Measurements from ENCODE around the gene SELENOV.

SELENOV gene

DNA sequence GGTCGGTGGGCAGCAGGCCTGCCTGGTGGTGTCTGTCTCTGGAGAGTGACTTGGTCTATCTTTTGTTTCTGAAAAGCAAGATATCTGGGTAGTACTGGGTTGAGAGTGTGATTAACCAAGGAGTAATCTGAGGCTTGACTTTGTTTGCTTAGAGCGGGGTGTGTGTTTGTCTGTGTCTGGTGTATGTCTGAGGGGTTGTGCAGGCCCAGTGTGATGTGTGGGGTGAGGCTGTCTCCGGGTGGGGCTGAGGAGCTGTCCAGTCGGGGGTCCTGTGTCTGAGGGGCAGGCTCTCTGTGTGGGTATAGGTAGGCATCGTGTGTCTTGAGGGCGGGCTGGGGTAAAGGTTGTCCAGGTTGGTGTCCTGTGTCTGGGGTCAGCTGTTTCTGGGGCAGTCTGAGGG is 45.4 kb upstream of the SELENOV start:
- Histone ChIP-seq H3K27ac (ENCODE audit: low read length, poor library complexity, severe bottlenecking) (no peak overlapping the region), H2BK15ac (ENCODE audit: low read depth, poor library complexity, severe bottlenecking) (no peak overlapping the region)
- WGBS: 98% methylated on average over 6 of the region's 6 CpGs

DNA sequence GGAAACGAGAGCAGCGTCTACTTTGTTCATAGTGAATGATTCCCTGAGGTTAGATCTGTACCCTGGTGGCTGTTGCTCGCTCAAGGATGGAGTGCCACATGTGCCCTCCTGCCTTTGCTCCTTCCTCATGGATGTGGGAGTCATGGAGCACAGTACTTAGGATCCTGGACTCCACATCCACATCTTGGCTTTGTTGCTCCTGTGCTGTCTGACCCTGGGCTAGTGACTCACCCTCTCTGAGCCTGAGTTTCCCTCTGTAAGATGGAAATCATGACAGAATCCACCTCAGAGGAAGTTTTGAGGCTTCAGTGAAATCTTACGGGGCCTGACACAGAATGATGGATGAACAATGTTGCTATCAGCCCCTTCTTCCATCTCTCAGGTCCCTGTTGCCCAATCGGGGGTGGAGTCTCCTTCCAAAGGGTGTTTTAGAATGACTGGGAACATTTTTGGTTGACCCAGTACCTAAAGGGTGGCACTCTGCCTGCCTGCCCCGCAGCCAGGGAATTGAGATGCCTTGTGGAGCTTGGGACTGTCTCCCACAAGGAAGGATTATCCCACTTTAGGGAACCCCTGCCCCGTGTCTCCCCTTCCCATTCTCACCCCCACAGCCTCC is 44.1 kb upstream of the SELENOV start:
- Histone ChIP-seq H2BK120ac (ENCODE audit: low read depth, low read length) (no peak overlapping the region), H3K23ac (ENCODE audit: low read length in 2 of 2) (no peak overlapping the region), H4K91ac (ENCODE audit: low read length) (no peak overlapping the region), H3K27me3 (ENCODE audit: control insufficient read depth in 1 of 2, insufficient read depth in 1 of 2, low read length in 2 of 2) (no peaks in the 10 kb centered on the region), H2BK5ac (ENCODE audit: low read depth, low read length, poor library complexity, severe bottlenecking) (no peak overlapping the region), H3K27ac (ENCODE audit: low read length, poor library complexity, severe bottlenecking) (no peak overlapping the region), H3K4me2 (ENCODE audit: low read length, poor library complexity, severe bottlenecking) (no peak overlapping the region), H2AFZ (ENCODE audit: low read depth, low read length) (no peak overlapping the region), H4K8ac (ENCODE audit: low read length) (no peak overlapping the region), H2BK12ac (ENCODE audit: low read length in 2 of 2) (no peak overlapping the region), H2AK5ac (ENCODE audit: low read length, severe bottlenecking) (no peak overlapping the region), H3K4me3 (ENCODE audit: insufficient read depth in 1 of 2, low read depth in 1 of 2, low read length in 2 of 2) (no peak overlapping the region), H3K14ac (ENCODE audit: low read length in 2 of 2) (no peak overlapping the region), H2BK15ac (ENCODE audit: low read depth, poor library complexity, severe bottlenecking) (no peak overlapping the region), H3K9ac (ENCODE audit: low read length) (peak overlapping the region; percentile 17), H3K79me1 (replicated peaks; ENCODE audit: low read length, poor library complexity, severe bottlenecking) (peaks cover 53% of the 10 kb centered on the region), H3K36me3 (ENCODE audit: control insufficient read depth in 1 of 2, insufficient read depth in 2 of 2, low read depth in 1 of 2, low read length in 2 of 2) (peaks cover 94 to 100% of the 10 kb centered on the region in 2 experiments), H3K4me1 (ENCODE audit: control insufficient read depth, insufficient read depth, low read depth, low read length) (no peaks in the 10 kb centered on the region), H3K9me3 (ENCODE audit: control insufficient read depth, low read length) (no peaks in the 10 kb centered on the region), H3K4ac (ENCODE audit: low read depth in 1 of 2, low read length in 2 of 2) (no peak overlapping the region), H3K18ac (ENCODE audit: low read depth in 1 of 2, low read length in 2 of 2) (no peak overlapping the region)
- 93% methylated on average over 7 of the region's 7 CpGs for WGBS
- no peak for DNase-seq

More for the DNA sequence above, 45.4 kb upstream of the SELENOV start:
- H3K36me3 ChIP-seq (ENCODE audit: control insufficient read depth in 1 of 2, insufficient read depth in 2 of 2, low read depth in 1 of 2, low read length in 2 of 2): peaks cover 99 to 100% of the 10 kb centered on the region in 2 experiments
- no peaks in the 10 kb centered on the region for H3K9me3 ChIP-seq (ENCODE audit: control insufficient read depth, low read length)
- H3K27me3 ChIP-seq (ENCODE audit: control insufficient read depth in 1 of 2, insufficient read depth in 1 of 2, low read length in 2 of 2): no peaks in the 10 kb centered on the region
- H3K14ac ChIP-seq (ENCODE audit: low read length in 2 of 2): no peak overlapping the region
- H2BK120ac ChIP-seq (ENCODE audit: low read depth, low read length): no peak overlapping the region
- no peak overlapping the region for H3K23ac ChIP-seq (ENCODE audit: low read length in 2 of 2)
- no peak overlapping the region for H2BK5ac ChIP-seq (ENCODE audit: low read depth, low read length, poor library complexity, severe bottlenecking)
- H3K79me1 ChIP-seq (replicated peaks; ENCODE audit: low read length, poor library complexity, severe bottlenecking): peaks cover 59% of the 10 kb centered on the region
- no peak overlapping the region for H3K18ac ChIP-seq (ENCODE audit: low read depth in 1 of 2, low read length in 2 of 2)
- no peak overlapping the region for H3K9ac ChIP-seq (ENCODE audit: low read length)
- H3K4me2 ChIP-seq (ENCODE audit: low read length, poor library complexity, severe bottlenecking): no peak overlapping the region
- no peak overlapping the region for H2AK5ac ChIP-seq (ENCODE audit: low read length, severe bottlenecking)
- H4K8ac ChIP-seq (ENCODE audit: low read length): no peak overlapping the region
- H3K4ac ChIP-seq (ENCODE audit: low read depth in 1 of 2, low read length in 2 of 2): no peak overlapping the region
- no peak overlapping the region for H2BK12ac ChIP-seq (ENCODE audit: low read length in 2 of 2)
- H4K91ac ChIP-seq (ENCODE audit: low read length): no peak overlapping the region
- no peak overlapping the region for H3K4me3 ChIP-seq (ENCODE audit: insufficient read depth in 1 of 2, low read depth in 1 of 2, low read length in 2 of 2)
- no peak overlapping the region for H2AFZ ChIP-seq (ENCODE audit: low read depth, low read length)
- no peaks in the 10 kb centered on the region for H3K4me1 ChIP-seq (ENCODE audit: control insufficient read depth, insufficient read depth, low read depth, low read length)
- no peak for DNase-seq

DNA sequence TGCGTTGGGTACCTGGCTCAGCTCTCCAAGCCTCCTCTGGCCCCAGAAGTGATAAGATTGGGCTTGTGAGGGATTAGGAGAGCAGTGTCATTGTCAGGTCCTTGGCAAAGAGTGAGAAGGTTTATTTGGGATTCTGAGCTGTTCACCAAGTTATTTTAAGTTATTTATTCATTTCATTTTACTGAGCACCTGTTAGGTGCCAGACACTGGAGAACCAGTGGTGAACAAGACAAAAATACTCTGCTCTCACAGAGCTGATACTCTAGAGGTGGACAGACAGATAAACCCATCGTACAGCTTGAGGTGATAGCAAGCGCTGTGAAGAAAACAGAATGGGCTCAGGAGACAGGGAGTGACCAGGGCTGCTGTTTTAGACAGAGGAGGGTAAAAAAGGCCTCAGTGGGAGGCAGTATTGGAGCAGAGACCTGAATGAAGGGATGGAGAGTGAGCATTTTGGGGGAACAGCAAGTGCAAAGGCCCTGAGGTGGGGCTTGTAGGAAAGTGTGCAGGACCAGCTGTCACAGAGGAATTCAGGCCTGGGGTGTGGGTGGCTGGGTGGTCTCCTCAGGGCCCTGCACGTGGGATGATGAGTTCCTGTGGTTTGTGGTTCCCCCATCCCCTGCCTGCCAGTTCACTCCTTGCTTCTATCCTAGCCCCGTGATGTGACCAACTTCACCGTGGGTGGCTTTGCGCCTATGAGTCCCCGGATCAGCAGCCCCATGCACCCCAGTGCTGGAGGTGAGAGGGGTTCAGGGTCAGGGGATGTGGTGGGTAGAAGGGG is 43.0 kb upstream of the SELENOV start:
- no peak overlapping the region for H2AK5ac ChIP-seq (ENCODE audit: low read length, severe bottlenecking)
- no peak for DNase-seq
- H3K9me3 ChIP-seq (ENCODE audit: control insufficient read depth, low read length): no peaks in the 10 kb centered on the region
- no peak overlapping the region for H3K14ac ChIP-seq (ENCODE audit: low read length in 2 of 2)
- H3K4me1 ChIP-seq (ENCODE audit: control insufficient read depth, insufficient read depth, low read depth, low read length): no peaks in the 10 kb centered on the region
- no peak overlapping the region for H2BK12ac ChIP-seq (ENCODE audit: low read length in 2 of 2)
- H3K4me2 ChIP-seq (ENCODE audit: low read length, poor library complexity, severe bottlenecking): no peak overlapping the region
- H3K23ac ChIP-seq (ENCODE audit: low read length in 2 of 2): no peak overlapping the region
- WGBS: 97% methylated on average over 7 of the region's 8 CpGs
- H4K8ac ChIP-seq (ENCODE audit: low read length): no peak overlapping the region
- H3K36me3 ChIP-seq (ENCODE audit: control insufficient read depth in 1 of 2, insufficient read depth in 2 of 2, low read depth in 1 of 2, low read length in 2 of 2): peaks cover 95 to 97% of the 10 kb centered on the region in 2 experiments
- no peak overlapping the region for H2BK5ac ChIP-seq (ENCODE audit: low read depth, low read length, poor library complexity, severe bottlenecking)
- no peak overlapping the region for H3K4me3 ChIP-seq (ENCODE audit: insufficient read depth in 1 of 2, low read depth in 1 of 2, low read length in 2 of 2)
- H3K18ac ChIP-seq (ENCODE audit: low read depth in 1 of 2, low read length in 2 of 2): no peak overlapping the region
- no peak overlapping the region for H2AFZ ChIP-seq (ENCODE audit: low read depth, low read length)
- no peak overlapping the region for H3K9ac ChIP-seq (ENCODE audit: low read length)
- H2BK15ac ChIP-seq (ENCODE audit: low read depth, poor library complexity, severe bottlenecking): no peak overlapping the region
- no peaks in the 10 kb centered on the region for H3K27me3 ChIP-seq (ENCODE audit: control insufficient read depth in 1 of 2, insufficient read depth in 1 of 2, low read length in 2 of 2)
- peaks cover 49% of the 10 kb centered on the region for H3K79me1 ChIP-seq (replicated peaks; ENCODE audit: low read length, poor library complexity, severe bottlenecking)
- H3K4ac ChIP-seq (ENCODE audit: low read depth in 1 of 2, low read length in 2 of 2): no peak overlapping the region
- no peak overlapping the region for H2BK120ac ChIP-seq (ENCODE audit: low read depth, low read length)
- no peak overlapping the region for H3K27ac ChIP-seq (ENCODE audit: low read length, poor library complexity, severe bottlenecking)
- no peak overlapping the region for H4K91ac ChIP-seq (ENCODE audit: low read length)

DNA sequence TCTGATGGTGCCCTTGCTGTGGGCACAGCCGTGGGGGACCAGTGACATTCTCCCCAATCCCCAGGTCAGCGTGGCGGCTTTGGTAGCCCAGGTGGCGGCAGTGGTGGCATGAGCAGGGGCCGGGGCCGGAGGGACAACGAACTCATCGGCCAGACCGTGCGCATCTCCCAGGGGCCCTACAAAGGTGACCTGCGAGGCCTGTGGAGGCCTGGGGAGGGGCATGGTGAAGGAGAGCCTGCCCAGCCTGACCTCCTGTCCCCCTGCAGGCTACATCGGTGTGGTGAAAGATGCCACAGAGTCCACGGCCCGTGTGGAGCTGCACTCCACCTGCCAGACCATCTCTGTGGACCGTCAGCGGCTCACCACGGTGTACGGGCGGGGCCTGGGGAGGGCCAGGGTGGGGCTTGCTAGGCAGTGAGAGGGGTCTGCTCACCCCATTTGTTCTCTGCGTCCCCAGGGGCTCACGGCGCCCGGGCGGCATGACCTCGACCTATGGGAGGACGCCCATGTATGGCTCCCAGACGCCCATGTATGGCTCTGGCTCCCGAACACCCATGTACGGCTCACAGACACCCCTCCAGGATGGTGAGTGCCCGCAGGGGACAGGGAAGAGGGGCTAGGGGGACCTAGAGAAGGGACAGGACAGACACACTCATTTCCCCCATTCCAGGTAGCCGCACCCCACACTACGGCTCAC is 42.0 kb upstream of the SELENOV start:
- Histone ChIP-seq H2BK120ac (ENCODE audit: low read depth, low read length) (no peak overlapping the region), H2AK5ac (ENCODE audit: low read length, severe bottlenecking) (no peak overlapping the region), H3K27me3 (ENCODE audit: control insufficient read depth in 1 of 2, insufficient read depth in 1 of 2, low read length in 2 of 2) (no peaks in the 10 kb centered on the region), H3K4me3 (ENCODE audit: insufficient read depth in 1 of 2, low read depth in 1 of 2, low read length in 2 of 2) (no peak overlapping the region), H3K4ac (ENCODE audit: low read depth in 1 of 2, low read length in 2 of 2) (no peak overlapping the region), H3K4me1 (ENCODE audit: control insufficient read depth, insufficient read depth, low read depth, low read length) (no peaks in the 10 kb centered on the region), H4K8ac (ENCODE audit: low read length) (no peak overlapping the region), H3K9me3 (ENCODE audit: control insufficient read depth, low read length) (no peaks in the 10 kb centered on the region), H4K91ac (ENCODE audit: low read length) (no peak overlapping the region), H3K4me2 (ENCODE audit: low read length, poor library complexity, severe bottlenecking) (no peak overlapping the region), H3K36me3 (ENCODE audit: control insufficient read depth in 1 of 2, insufficient read depth in 2 of 2, low read depth in 1 of 2, low read length in 2 of 2) (peaks cover 87 to 93% of the 10 kb centered on the region in 2 experiments), H3K23ac (ENCODE audit: low read length in 2 of 2) (no peak overlapping the region), H2BK15ac (ENCODE audit: low read depth, poor library complexity, severe bottlenecking) (no peak overlapping the region), H2BK5ac (ENCODE audit: low read depth, low read length, poor library complexity, severe bottlenecking) (no peak overlapping the region), H3K9ac (ENCODE audit: low read length) (no peak overlapping the region), H2AFZ (ENCODE audit: low read depth, low read length) (no peak overlapping the region), H2BK12ac (ENCODE audit: low read length in 2 of 2) (no peak overlapping the region), H3K79me1 (replicated peaks; ENCODE audit: low read length, poor library complexity, severe bottlenecking) (peaks cover 44% of the 10 kb centered on the region), H3K27ac (ENCODE audit: low read length, poor library complexity, severe bottlenecking) (no peak overlapping the region), H3K14ac (ENCODE audit: low read length in 2 of 2) (no peak overlapping the region), H3K18ac (ENCODE audit: low read depth in 1 of 2, low read length in 2 of 2) (no peak overlapping the region)
- DNase-seq: no peak
- 94% methylated on average over 31 of the region's 32 CpGs for WGBS
